ENCODE results near the gene SMIM44. TPM values are rescaled to one million over a fixed set of nuclear protein-coding genes. Genes with fewer than 3 reads are reported as not detected.
"Not testable (repeated sequence)": the region's sequence is repeated elsewhere in the genome, so short reads cannot be mapped to it uniquely, and the experiment has no call there.

The SMIM44 gene
- total RNA-seq, 2 experiments from 2014 or later, result not detected

GRCh38 chr19:3452171-3452941 lies 30.9 kb downstream of the SMIM44 start:
- DNase-seq, result no peak
- H3K9me3 Mint-ChIP-seq, result no peaks in the 10 kb centered on the region
- no peaks in the 10 kb centered on the region for H3K27me3 Mint-ChIP-seq
- POLR2A ChIA-PET, result no interaction called here
- H3K4me3 Mint-ChIP-seq, result no peak overlapping the region
- H3K4me1 Mint-ChIP-seq, result peaks cover 5% of the 10 kb centered on the region
- no peak overlapping the region for H3K27ac Mint-ChIP-seq
- peaks cover 2% of the 10 kb centered on the region for H3K36me3 Mint-ChIP-seq (ENCODE audit: low read depth)
- CTCF ChIA-PET, result interaction anchor here (0.6 kb wide), 1 partner anchor 485 kb away, joined by 5 read pairs; no protein-coding TSS in a partner anchor

- H3K4me1 Mint-ChIP-seq, result peaks cover 5% of the 10 kb centered on the region
- CTCF ChIA-PET, result interaction anchor here (0.6 kb wide), 1 partner anchor 485 kb away, joined by 5 read pairs; no protein-coding TSS in a partner anchor
- peaks cover 2% of the 10 kb centered on the region for H3K36me3 Mint-ChIP-seq (ENCODE audit: low read depth)
- no peak overlapping the region for H3K27ac Mint-ChIP-seq
- H3K9me3 Mint-ChIP-seq, result no peaks in the 10 kb centered on the region
- no peak overlapping the region for H3K4me3 Mint-ChIP-seq
- H3K27me3 Mint-ChIP-seq, result no peaks in the 10 kb centered on the region
- POLR2A ChIA-PET, result no interaction called here
- no peak for DNase-seq
Measured at GRCh38 chr19:3451451-3451866, 31.8 kb downstream of the SMIM44 start.

GRCh38 chr19:3450796-3451411 lies 32.3 kb downstream of the SMIM44 start:
- H3K36me3 Mint-ChIP-seq (ENCODE audit: low read depth), result peaks cover 2% of the 10 kb centered on the region
- H3K27ac Mint-ChIP-seq, result no peak overlapping the region
- no peak for DNase-seq
- CTCF ChIA-PET, result no interaction called here
- no peaks in the 10 kb centered on the region for H3K27me3 Mint-ChIP-seq
- peaks cover 5% of the 10 kb centered on the region for H3K4me1 Mint-ChIP-seq
- no peaks in the 10 kb centered on the region for H3K9me3 Mint-ChIP-seq
- POLR2A ChIA-PET, result no interaction called here
- no peak overlapping the region for H3K4me3 Mint-ChIP-seq

GRCh38 chr19:3448616-3449334 lies 34.5 kb downstream of the SMIM44 start:
- no peak overlapping the region for H3K27ac Mint-ChIP-seq
- H3K27me3 Mint-ChIP-seq, result no peaks in the 10 kb centered on the region
- no peaks in the 10 kb centered on the region for H3K9me3 Mint-ChIP-seq
- POLR2A ChIA-PET, result no interaction called here
- no peak overlapping the region for H3K4me3 Mint-ChIP-seq
- peaks cover 5% of the 10 kb centered on the region for H3K4me1 Mint-ChIP-seq
- DNase-seq, result no peak
- CTCF ChIA-PET, result no interaction called here
- H3K36me3 Mint-ChIP-seq (ENCODE audit: low read depth), result peaks cover 2% of the 10 kb centered on the region

- H3K4me1 Mint-ChIP-seq; H3K27ac Mint-ChIP-seq; DNase-seq; POLR2A ChIA-PET; H3K36me3 Mint-ChIP-seq (ENCODE audit: low read depth); H3K27me3 Mint-ChIP-seq; H3K9me3 Mint-ChIP-seq; H3K4me3 Mint-ChIP-seq: not testable (repeated sequence)
- CTCF ChIA-PET, result interaction anchor here (0.7 kb wide), 1 partner anchor 8 kb away, joined by 4 read pairs; no protein-coding TSS in a partner anchor
Measured at GRCh38 chr19:3446657-3447056, 36.6 kb downstream of the SMIM44 start.

- no peak overlapping the region for H3K4me3 Mint-ChIP-seq
- POLR2A ChIA-PET, result no interaction called here
- H3K36me3 Mint-ChIP-seq (ENCODE audit: low read depth), result no peaks in the 10 kb centered on the region
- H3K4me1 Mint-ChIP-seq, result peaks cover 3% of the 10 kb centered on the region
- H3K27ac Mint-ChIP-seq, result no peak overlapping the region
- H3K9me3 Mint-ChIP-seq, result no peaks in the 10 kb centered on the region
- no peak for DNase-seq
- no peaks in the 10 kb centered on the region for H3K27me3 Mint-ChIP-seq
- CTCF ChIA-PET, result no interaction called here
Measured at GRCh38 chr19:3444695-3445234, 38.5 kb downstream of the SMIM44 start.

GRCh38 chr19:3443840-3444694 lies 39.2 kb downstream of the SMIM44 start:
- Mint-ChIP-seq H3K36me3 (ENCODE audit: low read depth) (no peaks in the 10 kb centered on the region), H3K27ac (no peak overlapping the region), H3K27me3 (no peaks in the 10 kb centered on the region), H3K4me1 (peaks cover 3% of the 10 kb centered on the region), H3K4me3 (no peak overlapping the region), H3K9me3 (no peaks in the 10 kb centered on the region)
- DNase-seq, result no peak
- ChIA-PET POLR2A (no interaction called here), CTCF (interaction anchor here (1.5 kb wide), 1 partner anchor 11 kb away, joined by 4 read pairs; no protein-coding TSS in a partner anchor)

- H3K4me3 Mint-ChIP-seq, result no peak overlapping the region
- peaks cover 3% of the 10 kb centered on the region for H3K4me1 Mint-ChIP-seq
- H3K36me3 Mint-ChIP-seq (ENCODE audit: low read depth), result no peaks in the 10 kb centered on the region
- no peak overlapping the region for H3K27ac Mint-ChIP-seq
- CTCF ChIA-PET, result interaction anchor here (1.5 to 1.7 kb wide), 2 partner anchors 9 to 13 kb away, joined by 4 to 5 read pairs; no protein-coding TSS in a partner anchor
- POLR2A ChIA-PET, result no interaction called here
- H3K9me3 Mint-ChIP-seq, result no peaks in the 10 kb centered on the region
- H3K27me3 Mint-ChIP-seq, result no peaks in the 10 kb centered on the region
- no peak for DNase-seq
Measured at GRCh38 chr19:3442487-3443071, 40.7 kb downstream of the SMIM44 start.

- peaks cover 3% of the 10 kb centered on the region for H3K4me1 Mint-ChIP-seq
- no peak for DNase-seq
- POLR2A ChIA-PET, result no interaction called here
- no peak overlapping the region for H3K27ac Mint-ChIP-seq
- no peaks in the 10 kb centered on the region for H3K27me3 Mint-ChIP-seq
- no peak overlapping the region for H3K4me3 Mint-ChIP-seq
- H3K9me3 Mint-ChIP-seq, result no peaks in the 10 kb centered on the region
- CTCF ChIA-PET, result interaction anchor here (0.6 to 1.7 kb wide), 3 partner anchors 9 to 134 kb away, joined by 3 to 5 read pairs (median 4); no protein-coding TSS in a partner anchor
- no peaks in the 10 kb centered on the region for H3K36me3 Mint-ChIP-seq (ENCODE audit: low read depth)
Measured at GRCh38 chr19:3441986-3442329, 41.3 kb downstream of the SMIM44 start.

GRCh38 chr19:3441089-3441985 lies 41.9 kb downstream of the SMIM44 start:
- DNase-seq, result no peak
- ChIA-PET POLR2A (no interaction called here), CTCF (interaction anchor here (0.6 to 1.7 kb wide), 4 partner anchors 12 to 133 kb away, joined by 3 to 5 read pairs (median 3); no protein-coding TSS in a partner anchor)
- H3K9me3 Mint-ChIP-seq, result no peaks in the 10 kb centered on the region
- no peaks in the 10 kb centered on the region for H3K27me3 Mint-ChIP-seq
- H3K36me3 Mint-ChIP-seq (ENCODE audit: low read depth), result no peaks in the 10 kb centered on the region
- no peak overlapping the region for H3K27ac Mint-ChIP-seq
- no peak overlapping the region for H3K4me3 Mint-ChIP-seq
- H3K4me1 Mint-ChIP-seq, result peaks cover 3% of the 10 kb centered on the region

GRCh38 chr19:3440082-3440481 lies 43.2 kb downstream of the SMIM44 start:
- H3K4me3 Mint-ChIP-seq, result no peak overlapping the region
- CTCF ChIA-PET, result interaction anchor here (0.7 to 2.2 kb wide), 5 partner anchors 10 to 117 kb away, joined by 3 to 16 read pairs (median 3); no protein-coding TSS in a partner anchor
- peak; percentile 65 for DNase-seq
- H3K9me3 Mint-ChIP-seq, result no peaks in the 10 kb centered on the region
- POLR2A ChIA-PET, result no interaction called here
- no peak overlapping the region for H3K27ac Mint-ChIP-seq
- H3K4me1 Mint-ChIP-seq, result peaks cover 9% of the 10 kb centered on the region
- no peaks in the 10 kb centered on the region for H3K36me3 Mint-ChIP-seq (ENCODE audit: low read depth)
- H3K27me3 Mint-ChIP-seq, result no peaks in the 10 kb centered on the region
